ENCODE measurements around the gene ADGRG6.
"Not testable (repeated sequence)": the region's sequence is repeated elsewhere in the genome, so short reads cannot be mapped to it uniquely, and the experiment has no call there.

ADGRG6 gene

DNA sequence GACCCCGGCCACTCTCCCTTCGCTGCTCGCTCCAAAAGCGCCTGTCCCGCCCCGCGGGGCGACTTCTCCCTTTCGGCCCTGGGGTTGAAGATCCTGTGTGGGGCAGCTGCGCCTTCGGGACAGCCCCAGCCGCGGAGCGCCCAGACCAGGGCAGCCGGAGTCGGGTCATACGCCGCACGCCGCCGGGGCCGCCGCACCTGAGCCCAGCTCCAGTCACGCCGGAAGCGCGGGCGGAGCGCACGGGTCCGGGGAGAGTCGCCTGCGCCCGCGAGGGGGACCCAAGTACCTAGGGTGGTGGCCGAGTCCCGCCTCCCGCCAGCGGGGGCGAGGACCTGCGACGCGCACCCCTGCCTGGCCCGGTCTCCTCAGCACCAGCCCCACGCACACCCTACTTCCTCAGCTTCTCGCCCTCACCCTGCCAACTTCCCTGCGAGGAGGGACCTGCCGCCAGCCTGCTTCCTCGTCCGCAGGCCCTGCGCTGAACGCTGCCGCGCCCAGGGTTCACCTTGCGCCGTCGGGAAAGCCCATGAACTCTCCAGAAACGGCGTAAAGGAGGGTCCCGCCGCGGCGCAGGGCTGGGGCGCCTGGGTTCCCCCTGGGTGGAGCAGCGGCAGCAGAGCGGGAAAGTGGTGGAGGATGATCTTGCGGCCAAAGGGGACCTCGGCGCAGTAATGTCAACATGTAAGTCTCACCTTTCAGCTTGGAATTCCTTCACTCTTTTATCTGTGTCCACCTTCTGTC lies at the start of gene ADGRG6:
ADGRG6 (plus strand) TSS at position 357 of the 741 bp plus-strand sequence; CDS start at position 680, 323 bp downstream.
- peak; percentile 1 to 27 for DNase-seq (ENCODE audit: low read depth in 2 of 2)

DNA sequence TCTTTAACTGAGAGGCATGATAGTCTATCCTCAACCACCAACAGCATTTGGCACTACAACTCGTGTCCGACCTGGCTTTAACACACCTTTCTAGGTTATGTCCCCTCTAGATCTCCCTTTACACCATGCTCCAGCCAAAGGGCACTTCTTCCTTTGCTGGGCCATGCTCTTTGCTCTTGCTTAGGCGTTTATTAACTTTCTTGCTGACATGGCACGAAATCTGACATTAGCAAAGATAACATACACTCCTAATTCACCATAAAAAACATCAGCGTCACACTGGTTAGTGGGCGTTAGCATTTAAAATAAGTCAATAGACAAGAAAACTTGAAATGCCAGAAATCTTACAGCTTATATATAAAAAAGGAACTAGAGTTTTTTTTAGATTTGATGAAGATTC lies 47.3 kb upstream of the ADGRG6 start:
- DNase-seq (ENCODE audit: low read depth in 2 of 2) = no peak

DNA sequence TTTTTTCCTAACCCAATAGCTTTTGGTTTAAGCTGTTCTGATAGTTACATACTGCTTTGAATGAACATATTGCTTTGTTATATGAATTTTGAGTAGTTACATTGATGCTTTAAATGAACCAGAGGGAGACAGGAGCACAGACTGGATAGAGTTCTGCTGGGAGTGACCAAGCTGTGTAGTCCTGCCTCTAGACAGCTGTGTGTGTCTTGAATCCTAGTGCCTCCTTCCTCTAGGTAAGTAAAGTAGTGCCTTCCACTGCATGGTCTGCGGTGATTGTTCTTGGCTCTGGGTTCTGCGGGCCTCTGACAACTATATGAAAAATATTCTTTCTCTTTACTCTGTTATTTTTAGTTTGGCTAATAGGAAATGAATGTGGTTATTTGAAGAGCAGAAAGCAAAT lies 46.0 kb upstream of the ADGRG6 start:
- no peak for DNase-seq (ENCODE audit: low read depth in 2 of 2)

DNA sequence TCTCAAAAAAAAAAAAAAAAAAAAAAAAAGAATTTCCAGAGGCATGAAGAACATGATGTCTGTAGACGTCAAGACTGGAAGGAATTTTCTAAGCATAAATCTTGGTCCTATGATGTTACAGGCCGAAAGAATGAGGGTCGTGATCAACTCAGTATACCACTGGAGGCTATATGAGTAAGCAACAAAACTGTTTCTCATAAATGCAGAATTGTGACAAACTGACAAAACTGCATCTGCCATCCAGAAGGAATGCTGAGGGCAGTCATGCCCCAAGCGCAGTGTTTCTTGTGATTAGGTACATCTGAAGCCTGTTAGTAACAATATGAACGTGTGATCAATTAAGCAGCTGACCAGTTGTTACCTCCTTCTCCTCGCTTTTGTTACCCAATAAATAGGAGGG lies 43.5 kb upstream of the ADGRG6 start:
- no peak for DNase-seq (ENCODE audit: low read depth in 2 of 2)

DNA sequence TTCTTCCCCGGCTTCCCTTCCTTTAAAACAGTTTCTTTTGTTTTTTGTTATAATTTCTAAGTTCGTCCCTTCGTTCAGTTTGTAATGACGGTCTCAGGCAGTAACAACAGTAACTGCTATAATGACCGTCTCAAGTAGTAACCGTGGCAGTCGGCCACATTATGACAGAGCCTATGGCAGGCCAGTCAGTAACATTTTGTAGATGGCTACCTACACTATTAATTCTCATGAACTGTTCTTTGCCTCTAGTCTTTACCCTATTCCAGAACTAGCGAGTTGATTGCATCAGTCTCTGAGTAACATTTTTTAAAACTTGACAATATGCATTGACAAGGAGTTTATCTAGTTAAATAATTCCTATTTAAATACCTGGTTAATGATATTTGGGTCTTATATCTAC lies 43.0 kb upstream of the ADGRG6 start:
- no peak for DNase-seq (ENCODE audit: low read depth in 2 of 2)

DNA sequence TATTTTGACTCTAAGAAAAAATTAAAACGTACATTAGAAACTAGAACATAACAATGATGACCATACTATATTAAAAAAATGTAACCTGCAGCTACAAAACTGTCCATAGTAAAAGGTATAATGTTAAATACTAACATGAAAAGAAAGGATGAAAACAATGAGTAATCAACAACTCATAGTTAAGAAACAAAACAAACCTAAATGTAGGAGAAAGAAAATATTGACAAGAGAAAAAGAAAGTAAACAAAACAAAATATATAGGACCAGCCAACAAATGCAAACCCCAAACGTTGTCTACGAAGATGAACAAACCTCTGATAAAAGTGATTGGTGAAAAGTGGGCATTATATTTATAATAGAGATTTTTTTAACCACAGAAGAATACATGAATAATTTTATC lies 41.1 kb upstream of the ADGRG6 start:
- DNase-seq (ENCODE audit: low read depth in 2 of 2) = no peak

DNA sequence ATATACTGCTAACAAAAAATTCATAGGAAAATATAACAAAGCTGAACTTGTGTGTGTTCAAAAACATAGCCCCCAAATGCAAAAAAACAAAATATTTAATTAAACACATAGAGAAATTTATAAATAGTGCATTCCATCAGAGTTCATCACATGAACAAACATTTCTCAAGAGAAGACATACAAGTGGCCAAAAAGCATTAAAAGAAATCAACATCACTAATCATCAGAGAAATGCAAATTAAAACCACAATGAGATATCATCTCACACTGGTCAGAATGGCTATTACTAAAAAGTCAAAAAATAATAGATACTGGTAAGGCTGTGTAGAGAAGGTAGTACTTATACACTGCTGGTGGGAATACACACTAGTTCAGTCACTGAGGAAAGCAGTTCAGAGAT lies 39.6 kb upstream of the ADGRG6 start:
- DNase-seq (ENCODE audit: low read depth in 2 of 2) = no peak

DNA sequence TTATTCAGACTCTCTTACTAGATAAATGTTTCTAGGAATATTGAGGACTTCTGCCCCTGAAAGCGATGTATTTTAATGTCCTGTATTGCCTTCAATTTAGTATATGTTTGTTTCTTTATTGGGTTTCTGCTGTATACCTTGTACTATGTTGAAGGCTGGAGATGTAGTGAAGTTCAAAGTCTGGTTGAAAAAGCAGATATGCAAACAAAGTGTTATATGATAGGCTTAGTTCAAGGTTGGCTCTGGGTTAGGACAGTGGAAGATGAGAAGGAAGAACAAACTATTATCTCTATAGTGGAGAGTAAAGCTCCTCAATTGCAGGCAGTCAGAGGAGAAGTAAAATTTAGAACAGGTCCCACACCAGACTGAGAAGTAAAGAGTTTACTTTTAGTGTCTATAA lies 36.3 kb upstream of the ADGRG6 start:
- DNase-seq (ENCODE audit: low read depth in 2 of 2) = no peak

DNA sequence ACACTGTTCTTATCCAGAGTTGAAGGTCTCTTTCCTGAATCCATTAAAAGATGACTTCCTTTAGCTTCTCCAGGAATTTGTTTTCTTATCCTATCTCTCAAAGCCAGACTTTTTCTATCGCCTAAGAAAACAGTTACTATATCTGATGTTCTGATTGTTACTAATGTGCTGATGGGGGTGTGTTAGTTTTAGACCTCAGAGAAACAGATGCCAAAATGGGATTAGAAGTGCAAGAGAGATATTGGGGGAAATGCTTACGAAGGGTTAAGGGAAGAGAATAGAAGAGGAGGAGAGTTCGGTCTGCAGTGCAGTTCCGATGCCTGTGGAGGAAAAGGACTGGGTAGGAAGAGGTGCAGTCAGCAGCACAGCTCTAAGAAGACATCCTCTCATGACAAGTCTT lies 35.7 kb upstream of the ADGRG6 start:
- no peak for DNase-seq (ENCODE audit: low read depth in 2 of 2)

DNA sequence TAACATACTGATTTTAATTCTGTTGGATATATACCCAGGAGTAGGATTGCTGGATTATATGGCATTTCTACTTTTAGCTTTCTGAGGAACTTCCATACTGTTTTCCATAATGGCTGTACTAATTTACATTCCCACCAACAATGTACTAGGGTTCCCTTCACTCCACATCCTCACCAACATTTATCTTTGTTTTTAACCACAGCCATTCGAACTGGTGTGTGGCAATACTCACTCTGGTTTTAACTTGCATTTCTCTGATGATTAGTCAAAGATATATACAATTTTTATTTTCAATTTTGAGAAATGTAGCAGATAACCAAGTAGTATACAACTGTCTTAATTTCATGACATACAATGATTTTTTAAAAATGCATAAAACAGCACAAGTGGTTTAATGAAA lies 30.3 kb upstream of the ADGRG6 start:
- DNase-seq (ENCODE audit: low read depth in 2 of 2) = no peak

DNA sequence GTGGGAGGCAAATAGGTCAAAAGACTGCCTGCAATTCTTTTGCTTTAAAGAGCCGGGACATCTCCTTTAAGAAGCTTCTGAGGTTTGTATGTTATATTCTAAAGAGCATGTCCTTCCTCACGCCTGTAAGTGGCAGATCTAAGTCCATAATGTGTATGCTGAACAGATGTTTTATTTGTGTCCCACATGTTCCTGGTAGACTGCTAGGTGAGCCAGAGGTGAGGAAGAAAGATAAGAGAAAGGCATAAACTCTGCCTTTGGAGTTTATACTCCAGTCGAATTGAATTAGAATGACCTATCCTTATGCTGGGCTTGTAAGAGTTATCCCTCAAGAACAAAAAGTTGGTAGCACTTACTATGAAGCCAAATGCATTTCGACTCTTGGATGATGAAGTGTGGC lies 27.2 kb upstream of the ADGRG6 start:
- DNase-seq (ENCODE audit: low read depth in 2 of 2) = no peak

DNA sequence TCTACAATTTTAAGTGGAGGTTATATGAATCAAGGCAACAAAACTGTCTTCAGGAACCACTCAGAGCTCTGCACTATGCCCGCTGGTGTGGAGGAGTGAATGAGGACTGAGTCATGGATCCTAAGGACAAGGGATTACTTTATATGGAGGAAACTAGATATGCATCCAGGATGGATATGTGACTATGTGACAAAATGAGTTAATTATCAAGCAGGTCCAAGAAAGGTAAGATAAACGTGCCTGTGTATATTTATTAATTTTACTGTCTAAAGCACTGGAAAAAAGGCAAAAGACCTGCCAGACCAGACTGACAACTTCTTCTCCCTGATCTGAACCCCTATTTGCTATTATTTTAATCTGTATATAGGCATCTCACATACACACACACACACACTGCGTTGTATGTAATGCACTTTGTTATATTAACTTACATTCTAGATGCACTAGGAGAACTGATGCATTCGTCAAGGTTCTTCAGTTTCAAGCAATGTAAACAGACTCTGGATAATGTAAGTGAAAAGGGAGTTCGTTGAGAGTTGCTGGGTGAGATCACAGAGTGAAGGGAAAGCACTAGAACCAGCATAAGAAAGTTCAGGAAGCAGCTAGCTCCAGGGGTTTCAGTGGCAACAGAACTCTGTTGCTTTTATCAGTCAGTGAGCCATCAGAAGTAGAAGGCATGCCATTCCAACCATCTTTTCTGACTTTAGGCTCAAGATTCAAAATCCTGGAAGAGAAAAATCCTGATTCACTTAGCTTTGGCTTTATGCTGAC lies 26.4 kb upstream of the ADGRG6 start:
- DNase-seq (ENCODE audit: low read depth in 2 of 2) = no peak

DNA sequence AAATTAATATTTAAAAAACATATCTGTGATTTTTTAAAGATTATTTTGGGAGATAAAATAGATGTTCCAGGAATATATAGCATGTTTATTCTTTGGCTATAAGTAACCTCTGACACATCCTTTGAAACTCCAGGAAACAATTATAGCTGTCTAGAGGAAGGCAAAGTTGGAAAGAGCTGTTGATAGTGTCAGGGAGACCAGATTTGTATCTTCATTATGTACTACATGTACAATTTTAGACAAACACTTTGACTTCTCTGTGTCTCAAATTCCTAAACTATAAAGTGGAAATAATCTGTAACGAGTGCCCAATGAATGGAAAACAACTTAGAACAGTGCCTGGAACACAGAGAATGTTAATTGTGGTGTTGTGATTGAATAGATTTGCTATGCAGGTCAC lies 25.6 kb upstream of the ADGRG6 start:
- no peak for DNase-seq (ENCODE audit: low read depth in 2 of 2)

DNA sequence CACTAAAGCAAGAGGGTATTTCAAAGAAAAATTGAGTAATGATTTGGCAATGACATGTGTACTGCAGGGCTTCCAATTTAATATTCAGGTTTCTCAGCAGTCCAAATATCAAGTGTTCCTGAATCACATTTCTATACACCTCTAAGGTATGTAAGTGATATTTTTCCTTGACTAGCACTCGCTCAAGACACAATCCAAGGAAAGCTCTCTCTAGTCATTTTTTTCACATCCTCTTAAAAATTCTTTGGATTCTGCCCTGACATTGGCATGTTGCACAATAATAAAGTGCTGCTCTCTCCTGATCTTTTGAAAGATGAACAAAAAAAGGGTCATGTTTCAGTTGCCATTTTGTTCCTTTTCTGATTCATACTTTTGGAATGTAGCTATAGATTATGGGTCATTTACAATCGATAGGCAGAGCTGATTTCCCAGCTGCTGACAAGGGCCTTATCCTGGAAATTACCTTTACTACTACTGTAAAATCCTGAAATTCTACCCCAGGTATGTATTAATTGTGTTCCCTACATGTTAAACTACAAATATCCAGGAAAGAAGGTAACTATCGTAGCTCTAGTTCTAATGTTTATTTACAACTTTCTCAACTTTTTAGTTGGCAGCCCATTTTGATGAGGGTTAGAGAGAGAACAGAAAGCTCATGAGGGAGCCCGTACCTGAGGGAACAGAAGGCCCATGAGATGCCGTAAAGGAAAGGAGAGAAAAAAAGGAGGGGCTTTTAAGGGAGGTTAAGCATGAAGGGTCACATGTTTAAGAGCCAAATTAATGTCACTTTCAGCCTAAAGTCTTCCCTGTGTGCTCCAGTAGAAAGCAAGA lies 22.2 kb upstream of the ADGRG6 start:
- DNase-seq (ENCODE audit: low read depth in 2 of 2) = no peak

DNA sequence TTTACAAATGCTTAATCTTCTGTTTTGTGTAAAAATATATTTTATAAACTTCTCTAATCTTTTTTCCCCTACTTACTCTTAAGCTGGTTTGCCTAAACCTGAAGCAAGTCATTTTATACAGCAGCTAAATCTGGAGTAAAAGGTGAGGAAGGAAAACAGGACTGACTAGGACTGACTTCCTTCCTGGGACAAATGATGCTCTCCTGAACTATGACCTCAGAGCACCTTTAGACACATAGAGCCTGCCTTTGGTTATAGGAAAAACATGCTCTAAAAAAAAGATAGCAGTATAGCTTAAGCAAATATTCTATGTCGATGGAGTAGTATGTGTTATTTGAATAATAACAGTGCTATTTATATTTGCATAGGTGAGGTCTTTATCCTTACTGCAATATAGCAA lies 21.5 kb upstream of the ADGRG6 start:
- no peak for DNase-seq (ENCODE audit: low read depth in 2 of 2)

DNA sequence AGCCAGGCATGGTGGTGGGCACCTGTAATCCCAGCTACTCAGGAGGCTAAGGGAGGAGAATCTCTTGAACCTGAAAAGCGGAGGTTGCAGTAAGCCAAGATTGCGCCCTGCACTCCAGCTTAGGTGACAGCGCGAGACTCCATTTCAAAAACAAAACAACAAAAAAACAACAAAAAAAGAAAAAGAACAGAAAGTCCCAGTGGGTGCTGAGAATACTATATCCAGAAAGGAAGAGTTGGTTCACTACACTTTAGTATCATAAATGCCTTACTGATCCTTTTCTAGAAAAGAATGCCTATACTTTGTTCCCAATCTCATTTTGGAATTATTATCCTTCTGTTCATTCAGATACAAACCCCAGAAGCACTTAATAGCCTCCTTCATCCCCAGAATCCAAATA lies 20.9 kb upstream of the ADGRG6 start:
- DNase-seq (ENCODE audit: low read depth in 2 of 2) = no peak

DNA sequence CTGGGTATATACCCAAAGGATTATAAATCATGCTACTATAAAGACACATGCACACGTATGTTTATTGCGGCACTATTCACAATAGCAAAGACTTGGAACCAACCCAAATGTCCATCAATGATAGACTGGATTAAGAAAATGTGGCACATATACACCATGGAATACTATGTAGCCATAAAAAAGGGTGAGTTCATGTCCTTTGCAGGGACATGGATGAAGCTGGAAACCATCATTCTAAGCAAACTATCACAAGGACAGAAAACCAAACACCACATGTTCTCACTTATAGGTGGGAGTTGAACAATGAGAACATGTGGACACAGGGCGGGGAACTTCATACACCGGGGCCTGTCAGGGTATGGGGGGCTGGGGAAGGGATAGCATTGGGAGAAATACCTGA lies 18.7 kb upstream of the ADGRG6 start:
- not testable (repeated sequence) for DNase-seq (ENCODE audit: low read depth in 2 of 2)

DNA sequence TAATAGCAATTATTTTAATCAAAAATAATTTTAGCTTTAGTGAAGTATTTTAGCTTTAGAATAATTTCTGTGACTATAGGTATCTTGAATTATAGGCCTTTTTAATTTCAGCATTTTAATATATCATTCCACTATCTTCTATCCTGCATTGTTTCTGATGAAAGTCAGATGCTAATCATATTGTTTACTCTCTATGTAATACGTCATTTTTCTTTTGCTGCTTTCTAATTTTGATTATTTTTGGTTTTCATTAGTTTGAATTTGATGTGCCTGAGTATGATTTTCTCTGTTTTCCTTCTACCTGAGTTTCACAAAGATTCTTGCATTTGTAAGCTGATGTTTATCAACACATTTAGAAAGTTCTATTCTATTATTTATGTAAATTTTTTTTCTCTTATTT lies 17.4 kb upstream of the ADGRG6 start:
- DNase-seq (ENCODE audit: low read depth in 2 of 2) = no peak

DNA sequence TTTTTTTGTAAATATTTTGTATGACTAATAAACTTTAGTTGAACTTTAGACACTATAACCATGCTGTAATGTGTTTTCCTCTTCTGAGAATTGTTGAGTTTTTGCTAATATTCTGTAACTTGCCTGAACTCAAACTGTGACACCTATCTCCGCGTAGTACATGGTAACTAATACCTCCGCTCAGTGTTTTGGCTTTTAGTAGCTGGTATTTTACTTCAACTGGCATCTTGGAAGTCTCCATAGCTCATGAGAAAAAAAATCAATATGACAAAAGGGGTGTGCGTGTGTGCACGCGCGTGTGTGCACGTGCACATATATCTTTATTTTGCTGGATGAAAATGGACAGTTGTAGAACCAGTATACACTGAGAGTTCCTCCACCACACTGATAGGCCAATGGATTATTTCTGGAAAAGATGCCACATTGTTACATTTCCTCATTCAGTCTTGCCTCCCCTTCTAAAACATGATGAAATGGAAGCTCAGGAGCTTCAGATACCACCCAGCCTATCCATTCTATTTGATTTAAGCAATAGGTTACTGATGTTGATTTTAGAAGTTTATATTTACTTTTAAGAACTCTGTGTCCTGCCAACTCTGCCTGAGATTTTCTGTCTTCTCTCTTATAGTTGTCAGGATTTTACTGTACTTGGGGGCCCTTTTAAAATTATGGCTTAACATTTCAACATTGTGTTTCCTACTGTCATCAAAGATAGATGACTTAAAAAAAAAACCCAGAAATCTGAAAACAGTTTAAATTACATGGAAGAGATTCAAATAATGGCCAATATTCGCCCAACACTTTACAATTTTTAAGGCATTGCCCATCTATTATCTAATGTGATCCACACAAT lies 16.3 kb upstream of the ADGRG6 start:
- DNase-seq (ENCODE audit: low read depth in 2 of 2) = no peak

DNA sequence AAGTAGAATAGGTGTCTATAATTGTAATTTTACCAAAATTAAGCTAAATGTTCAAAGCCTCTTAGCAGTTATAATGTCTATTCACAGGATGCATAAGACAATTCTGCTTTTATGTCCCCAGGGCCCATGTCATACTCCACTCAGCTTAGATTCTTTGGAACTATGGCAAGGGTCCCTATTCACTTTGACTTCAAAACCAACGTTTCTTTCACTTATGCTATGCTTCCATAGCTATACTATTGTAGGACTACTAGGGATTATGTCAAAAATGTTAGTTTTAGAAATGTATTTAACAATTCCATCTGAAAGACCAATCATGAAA lies 15.8 kb upstream of the ADGRG6 start:
- no peak for DNase-seq (ENCODE audit: low read depth in 2 of 2)

DNA sequence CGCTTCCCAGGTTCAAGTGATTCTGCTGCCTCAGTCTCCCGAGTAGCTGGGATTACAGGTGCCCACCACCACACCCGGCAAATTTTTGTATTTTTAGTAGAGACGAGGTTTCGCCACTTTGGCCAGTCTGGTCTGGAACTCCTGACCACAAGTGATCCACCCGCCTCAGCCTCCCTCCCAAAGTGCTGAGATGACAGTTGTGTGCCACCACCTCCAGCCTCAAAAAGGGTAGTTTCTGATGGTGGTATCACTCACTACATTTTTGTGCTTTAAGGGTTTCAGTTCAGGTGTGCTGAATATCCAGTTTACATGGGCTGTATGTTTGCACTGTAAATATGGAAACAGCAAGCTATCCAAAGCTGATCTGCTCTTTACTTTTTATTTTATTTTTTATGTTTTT lies 12.1 kb upstream of the ADGRG6 start:
- no peak for DNase-seq (ENCODE audit: low read depth in 2 of 2)

DNA sequence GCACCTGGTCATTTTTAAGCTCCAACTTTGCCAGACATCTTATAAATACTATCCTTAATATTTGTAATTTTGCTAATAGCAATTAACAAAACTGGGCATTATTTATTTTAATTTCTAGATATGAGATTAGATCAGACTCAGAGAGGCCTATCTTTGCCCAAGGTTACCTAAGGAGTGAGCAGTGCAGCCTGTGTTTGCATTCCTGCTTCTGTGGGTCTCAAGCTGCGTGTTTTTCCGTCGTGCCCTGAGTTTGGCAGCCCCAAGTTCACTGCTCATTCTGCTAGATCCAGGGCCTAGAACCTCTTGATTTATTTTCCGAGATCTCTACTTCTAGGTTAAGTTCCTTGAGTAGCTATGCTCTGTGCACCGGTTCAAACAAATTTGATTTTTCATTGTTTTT lies 11.0 kb upstream of the ADGRG6 start:
- DNase-seq (ENCODE audit: low read depth in 2 of 2) = no peak

All from stimulated activated CD8-positive, alpha-beta memory T cell treated with anti-CD3 and anti-CD28 coated beads, Interleukin-7, amount 100 ng/mL, for 4 hours (primary cell).